22Rv1 (cell line): ENCODE results near the gene ZBTB7C.
A peak's percentile ranks its signal among the peaks of the same experiment; 100 is the strongest.

Experiments
- H3K27ac ChIP-seq: fragments of 450-650 bp; 2 replicates; pipeline ENCODE4 v1.5.1; 2017
- ZFX ChIP-seq: fragments of 450-650 bp; IDR thresholded peaks from 2 replicates; pipeline ENCODE4 v1.6.1; 2017; ENCODE audit warnings: antibody characterized with exemption, borderline replicate concordance
- TF ChIP-seq, protein P1 (sequence below): fragments of 450-650 bp; IDR thresholded peaks from 2 replicates; pipeline ENCODE4 v1.5.1; 2017; ENCODE audit warnings: mild to moderate bottlenecking

Gene ZBTB7C

GRCh38 chr18:48038636-48039035 lies 370.5 kb downstream of the ZBTB7C start:
- H3K27ac ChIP-seq, result no peak overlapping the region
- no peak for TF ChIP-seq ZFX
- TF ChIP-seq, protein P1, sequence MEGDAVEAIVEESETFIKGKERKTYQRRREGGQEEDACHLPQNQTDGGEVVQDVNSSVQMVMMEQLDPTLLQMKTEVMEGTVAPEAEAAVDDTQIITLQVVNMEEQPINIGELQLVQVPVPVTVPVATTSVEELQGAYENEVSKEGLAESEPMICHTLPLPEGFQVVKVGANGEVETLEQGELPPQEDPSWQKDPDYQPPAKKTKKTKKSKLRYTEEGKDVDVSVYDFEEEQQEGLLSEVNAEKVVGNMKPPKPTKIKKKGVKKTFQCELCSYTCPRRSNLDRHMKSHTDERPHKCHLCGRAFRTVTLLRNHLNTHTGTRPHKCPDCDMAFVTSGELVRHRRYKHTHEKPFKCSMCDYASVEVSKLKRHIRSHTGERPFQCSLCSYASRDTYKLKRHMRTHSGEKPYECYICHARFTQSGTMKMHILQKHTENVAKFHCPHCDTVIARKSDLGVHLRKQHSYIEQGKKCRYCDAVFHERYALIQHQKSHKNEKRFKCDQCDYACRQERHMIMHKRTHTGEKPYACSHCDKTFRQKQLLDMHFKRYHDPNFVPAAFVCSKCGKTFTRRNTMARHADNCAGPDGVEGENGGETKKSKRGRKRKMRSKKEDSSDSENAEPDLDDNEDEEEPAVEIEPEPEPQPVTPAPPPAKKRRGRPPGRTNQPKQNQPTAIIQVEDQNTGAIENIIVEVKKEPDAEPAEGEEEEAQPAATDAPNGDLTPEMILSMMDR, result no peak

GRCh38 chr18:48037481-48038271 lies 371.5 kb downstream of the ZBTB7C start:
- H3K27ac ChIP-seq, result no peak overlapping the region
- TF ChIP-seq ZFX, result no peak
- TF ChIP-seq, protein P1, result peak; percentile 45

GRCh38 chr18:48036641-48037421 lies 372.4 kb downstream of the ZBTB7C start:
- H3K27ac ChIP-seq, result no peak overlapping the region
- TF ChIP-seq, protein P1, result no peak
- no peak for TF ChIP-seq ZFX

- no peak overlapping the region for H3K27ac ChIP-seq
- TF ChIP-seq ZFX, result no peak
- TF ChIP-seq, protein P1, result no peak
Measured at GRCh38 chr18:48036226-48036625, 373.0 kb downstream of the ZBTB7C start.

GRCh38 chr18:48035556-48035860 lies 373.7 kb downstream of the ZBTB7C start:
- TF ChIP-seq, protein P1, result no peak
- TF ChIP-seq ZFX, result no peak
- no peak overlapping the region for H3K27ac ChIP-seq

DNA sequence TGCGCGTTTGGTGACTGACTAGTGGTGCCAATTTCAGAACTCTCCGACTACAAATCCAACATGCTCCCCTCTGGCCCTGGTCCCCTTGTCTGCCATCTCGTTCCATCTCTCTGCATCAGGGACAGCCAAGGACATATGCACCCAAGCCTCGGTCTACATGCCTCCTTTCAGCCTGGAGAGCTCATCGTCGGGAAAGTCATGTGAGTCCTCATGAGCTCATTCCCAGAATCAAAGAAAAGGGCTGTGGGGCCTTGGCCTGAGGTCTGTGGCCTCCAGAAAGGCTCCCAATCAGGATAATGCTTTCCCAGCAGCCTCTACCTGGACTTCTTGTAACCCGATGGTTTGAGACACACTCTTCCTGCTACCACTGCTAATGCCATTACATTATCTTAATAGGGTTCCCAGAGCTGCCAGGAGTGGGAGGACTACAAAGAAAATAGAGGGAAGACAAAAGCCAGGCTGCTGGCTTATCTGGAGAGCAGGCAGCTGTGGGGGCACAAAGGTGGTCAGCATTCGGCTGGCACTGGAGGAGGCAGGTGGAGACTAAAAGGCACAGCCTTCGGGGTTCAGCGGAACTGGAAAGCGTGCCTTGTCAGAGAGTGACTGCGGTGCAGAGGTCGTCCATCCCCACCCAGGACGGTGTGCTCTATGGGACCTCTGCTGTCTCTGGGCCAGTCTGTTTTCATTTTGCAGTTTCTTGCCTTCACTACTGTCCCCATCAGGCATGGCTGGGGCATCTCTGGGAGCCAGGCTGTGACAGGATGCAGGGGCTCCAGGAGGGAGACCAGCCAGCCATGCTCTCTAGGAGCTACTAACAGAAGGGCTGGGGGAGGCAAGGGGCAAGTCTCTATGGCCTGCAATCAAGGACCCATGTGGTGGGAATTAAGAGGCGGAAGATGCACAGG lies 374.3 kb downstream of the ZBTB7C start:
- H3K27ac ChIP-seq, result no peak overlapping the region
- TF ChIP-seq, protein P1, result no peak
- TF ChIP-seq ZFX, result no peak
